Measurements from ENCODE around the gene ZNF512B. TPM values are rescaled to one million over a fixed set of nuclear protein-coding genes. Genes with fewer than 3 reads are reported as not detected.

The ZNF512B gene
- total and polyA plus RNA-seq, 2 experiments from 2014 or later, result 6.1 to 28.8 TPM

DNA sequence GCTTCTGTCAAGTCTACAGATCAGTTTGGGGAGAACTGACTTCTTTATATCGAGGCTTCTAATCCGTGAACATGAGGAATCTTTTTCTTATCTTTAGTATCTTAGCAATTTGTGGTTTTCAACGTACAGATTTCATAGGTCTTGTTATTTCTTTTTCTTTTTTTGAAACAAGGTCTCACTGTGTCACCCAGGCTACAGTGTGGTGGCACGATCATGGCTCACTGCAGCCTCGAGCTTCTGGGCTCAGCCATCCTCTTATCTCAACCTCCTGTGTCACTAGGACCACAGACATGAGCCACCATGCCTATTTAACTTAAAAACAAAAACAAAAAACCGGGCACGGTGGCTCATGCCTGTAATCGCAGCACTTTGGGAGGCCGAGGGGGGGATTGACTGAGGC is 45.5 kb downstream of the ZNF512B start:
- DNase-seq (ENCODE audit: low spot score) (no peak), ATAC-seq (no peak)
- Histone ChIP-seq H2AFZ (no peak overlapping the region), H3K4me3 (no peak overlapping the region), H4K20me1 (replicated peaks; ENCODE audit: insufficient read depth) (no peaks in the 10 kb centered on the region; the same call in none of the 2 replicates), H3K36me3 (ENCODE audit: insufficient read depth) (peaks cover 4% of the 10 kb centered on the region; the same call in 1 of the 2 replicates), H3K79me2 (replicated peaks; ENCODE audit: insufficient read depth) (peaks cover 23% of the 10 kb centered on the region), H3K4me1 (ENCODE audit: insufficient read depth) (no peaks in the 10 kb centered on the region), H3K27me3 (ENCODE audit: insufficient read depth) (no peaks in the 10 kb centered on the region), H3K4me2 (no peak overlapping the region), H3K9me2 (ENCODE audit: insufficient read depth) (no peaks in the 10 kb centered on the region), H3K27ac (ENCODE audit: low read depth) (0 out of 2 replicates have a peak overlapping the region, but pooled peaks have one; percentile 4), H3F3A (replicated peaks; ENCODE audit: low read depth) (no peaks in the 10 kb centered on the region; the same call in 1 of the 2 replicates)
- Mint-ChIP-seq H3K4me3 (no peak overlapping the region), H3K27ac (no peak overlapping the region), H3K27me3 (ENCODE audit: insufficient read depth, low read depth, poor library complexity) (peaks cover 2% of the 10 kb centered on the region), H3K4me1 (no peaks in the 10 kb centered on the region), H3K36me3 (ENCODE audit: low read depth) (peaks cover 13% of the 10 kb centered on the region), H3K9me3 (no peaks in the 10 kb centered on the region)
- TF ChIP-seq CTCF (conservative IDR thresholded peaks at IDR 0.05; ENCODE audit: low read depth in 2 of 2), result no peak
- no peak for TF ChIP-seq EZH2phosphoT487 (IDR thresholded peaks at IDR 0.05; ENCODE audit: unreplicated experiment)
- TF ChIP-seq, protein P1, sequence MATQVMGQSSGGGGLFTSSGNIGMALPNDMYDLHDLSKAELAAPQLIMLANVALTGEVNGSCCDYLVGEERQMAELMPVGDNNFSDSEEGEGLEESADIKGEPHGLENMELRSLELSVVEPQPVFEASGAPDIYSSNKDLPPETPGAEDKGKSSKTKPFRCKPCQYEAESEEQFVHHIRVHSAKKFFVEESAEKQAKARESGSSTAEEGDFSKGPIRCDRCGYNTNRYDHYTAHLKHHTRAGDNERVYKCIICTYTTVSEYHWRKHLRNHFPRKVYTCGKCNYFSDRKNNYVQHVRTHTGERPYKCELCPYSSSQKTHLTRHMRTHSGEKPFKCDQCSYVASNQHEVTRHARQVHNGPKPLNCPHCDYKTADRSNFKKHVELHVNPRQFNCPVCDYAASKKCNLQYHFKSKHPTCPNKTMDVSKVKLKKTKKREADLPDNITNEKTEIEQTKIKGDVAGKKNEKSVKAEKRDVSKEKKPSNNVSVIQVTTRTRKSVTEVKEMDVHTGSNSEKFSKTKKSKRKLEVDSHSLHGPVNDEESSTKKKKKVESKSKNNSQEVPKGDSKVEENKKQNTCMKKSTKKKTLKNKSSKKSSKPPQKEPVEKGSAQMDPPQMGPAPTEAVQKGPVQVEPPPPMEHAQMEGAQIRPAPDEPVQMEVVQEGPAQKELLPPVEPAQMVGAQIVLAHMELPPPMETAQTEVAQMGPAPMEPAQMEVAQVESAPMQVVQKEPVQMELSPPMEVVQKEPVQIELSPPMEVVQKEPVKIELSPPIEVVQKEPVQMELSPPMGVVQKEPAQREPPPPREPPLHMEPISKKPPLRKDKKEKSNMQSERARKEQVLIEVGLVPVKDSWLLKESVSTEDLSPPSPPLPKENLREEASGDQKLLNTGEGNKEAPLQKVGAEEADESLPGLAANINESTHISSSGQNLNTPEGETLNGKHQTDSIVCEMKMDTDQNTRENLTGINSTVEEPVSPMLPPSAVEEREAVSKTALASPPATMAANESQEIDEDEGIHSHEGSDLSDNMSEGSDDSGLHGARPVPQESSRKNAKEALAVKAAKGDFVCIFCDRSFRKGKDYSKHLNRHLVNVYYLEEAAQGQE (IDR thresholded peaks at IDR 0.05; ENCODE audit: unreplicated experiment), result no peak
- TF ChIP-seq POLR2AphosphoS5 (IDR thresholded peaks at IDR 0.05; ENCODE audit: low read depth), result no peak
- TF ChIP-seq STAT1 (IDR thresholded peaks at IDR 0.05; ENCODE audit: unreplicated experiment), result no peak
- TF ChIP-seq, protein P2, sequence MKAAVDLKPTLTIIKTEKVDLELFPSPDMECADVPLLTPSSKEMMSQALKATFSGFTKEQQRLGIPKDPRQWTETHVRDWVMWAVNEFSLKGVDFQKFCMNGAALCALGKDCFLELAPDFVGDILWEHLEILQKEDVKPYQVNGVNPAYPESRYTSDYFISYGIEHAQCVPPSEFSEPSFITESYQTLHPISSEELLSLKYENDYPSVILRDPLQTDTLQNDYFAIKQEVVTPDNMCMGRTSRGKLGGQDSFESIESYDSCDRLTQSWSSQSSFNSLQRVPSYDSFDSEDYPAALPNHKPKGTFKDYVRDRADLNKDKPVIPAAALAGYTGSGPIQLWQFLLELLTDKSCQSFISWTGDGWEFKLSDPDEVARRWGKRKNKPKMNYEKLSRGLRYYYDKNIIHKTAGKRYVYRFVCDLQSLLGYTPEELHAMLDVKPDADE (IDR thresholded peaks at IDR 0.05), result no peak
- TF ChIP-seq EZH2 (IDR thresholded peaks at IDR 0.05; ENCODE audit: low read depth, unreplicated experiment), result no peak
- no peak for TF ChIP-seq CREB1 (CRISPR knock-in tag; IDR thresholded peaks at IDR 0.05; ENCODE audit: low read depth)
- TF ChIP-seq ZNF114 (CRISPR knock-in tag; IDR thresholded peaks at IDR 0.05), result no peak
- no peak for TF ChIP-seq ZNF462 (CRISPR knock-in tag; IDR thresholded peaks at IDR 0.05)
- no peak for TF ChIP-seq JUNB (IDR thresholded peaks at IDR 0.05; ENCODE audit: unreplicated experiment)
- TF ChIP-seq NANOG (IDR thresholded peaks at IDR 0.05; ENCODE audit: borderline replicate concordance), result no peak
- no peak for TF ChIP-seq ZNF331 (CRISPR knock-in tag; IDR thresholded peaks at IDR 0.05; ENCODE audit: low read depth)
